A549 (cell line): Measurements from ENCODE around the gene ANKRD6. TPM values are rescaled to one million over a fixed set of nuclear protein-coding genes. Genes with fewer than 3 reads are reported as not detected.

ENCODE experiments used
- ATAC-seq, 2 experiments: fragments of 200-7000 bp in 1 of 2; fragments of >200 bp in 1 of 2; cut with Nextera tagmentation in 1 of 2; cut with Tn5 transposase in 1 of 2; 3 replicates each; pipeline versions ENCODE4 v1.8.0 to v1.9.1; 2018 to 2020; ENCODE audit warnings: mild to moderate bottlenecking in 1 of 2, moderate library complexity in 1 of 2
- CTCF ChIA-PET: fragments of 300-600 bp; sonication (Branson Sonifier 250); formaldehyde crosslinking; extraction: SDS; loops from one replicate; lab custom pipeline; 2021; ENCODE audit warnings: antibody characterized with exemption, inconsistent platforms; lab: Yijun Ruan, JAX
- POLR2A ChIA-PET: fragments of 350-600 bp; formaldehyde crosslinking; extraction: SDS; loops from one replicate; lab custom pipeline; 2021; ENCODE audit warnings: antibody characterized with exemption, inconsistent platforms; lab: Yijun Ruan, JAX
- DNase-seq, 2 experiments: peaks; one replicate each; pipeline versions ENCODE4 v3.0.0 to v3.0.0-alpha.2; 2011 to 2016; ENCODE audit warnings: low read depth in 1 of 2, low spot score in 1 of 2
- FAIRE-seq: peaks from 2 replicates; lab custom pipeline; 2011; peaks lifted over from hg19 to GRCh38; lab: Jason Lieb, UNC
- H3K27ac ChIP-seq, 2 experiments: fragments of >200 bp; sonication (Bioruptor Twin); formaldehyde crosslinking; 3 replicates each; pipeline ENCODE4 v1.5.1; 2016 to 2017
- H3K4me1 ChIP-seq: fragments of >200 bp; sonication (Bioruptor Twin); formaldehyde crosslinking; 3 replicates; pipeline ENCODE4 v1.6.1; 2016
- H3K4me2 ChIP-seq: fragments of >200 bp; sonication (Bioruptor Twin); formaldehyde crosslinking; 3 replicates; pipeline ENCODE4 v1.6.1; 2016
- H3K4me3 ChIP-seq: fragments of >200 bp; sonication (Bioruptor Twin); formaldehyde crosslinking; 3 replicates; pipeline ENCODE4 v1.5.1; 2016
- H3K9me3 ChIP-seq: fragments of >200 bp; sonication (Bioruptor Twin); formaldehyde crosslinking; 3 replicates; pipeline ENCODE4 v1.6.1; 2016
- BCL3 ChIP-seq: fragments of >200 bp; sonication (Bioruptor Twin); formaldehyde crosslinking; IDR thresholded peaks from 3 replicates; pipeline ENCODE4 v1.6.1; 2016
- CHD4 ChIP-seq: fragments of 200-600 bp; sonication (generic); IDR thresholded peaks from 2 replicates; pipeline ENCODE4 v1.6.1; 2016; ENCODE audit warnings: antibody characterized with exemption, mild to moderate bottlenecking, borderline replicate concordance
- CTCF ChIP-seq: fragments of >200 bp; sonication (Bioruptor Twin); formaldehyde crosslinking; IDR thresholded peaks from 3 replicates; pipeline ENCODE4 v1.5.1; 2016
- EP300 ChIP-seq, 2 experiments: fragments of >200 bp; sonication (Bioruptor Twin); formaldehyde crosslinking; IDR thresholded peaks; 2 replicates in 1 of 2; 3 replicates in 1 of 2; pipeline ENCODE4 v1.6.1; 2016 to 2017
- FOSB ChIP-seq: fragments of 250-450 bp; sonication (Bioruptor Pico); IDR thresholded peaks from 2 replicates; pipeline ENCODE4 v1.5.0; 2020; ENCODE audit warnings: mild to moderate bottlenecking, moderate library complexity
- FOSL2 ChIP-seq, 2 experiments: fragments of 450-650 bp in 1 of 2; fragments of >200 bp in 1 of 2; sonication (Bioruptor Twin) in 1 of 2; formaldehyde crosslinking; IDR thresholded peaks; 2 replicates each; pipeline versions ENCODE4 v1.5.0 to v1.6.1; 2016 to 2020; ENCODE audit warnings: mild to moderate bottlenecking in 1 of 2, moderate library complexity in 1 of 2
- FOXS1 ChIP-seq: fragments of 250-450 bp; sonication (Bioruptor Pico); IDR thresholded peaks from 2 replicates; pipeline ENCODE4 v1.5.0; 2020; ENCODE audit warnings: mild to moderate bottlenecking, moderate library complexity
- GATA3 ChIP-seq: IDR thresholded peaks from 2 replicates; pipeline ENCODE4 v1.6.1; 2012; ENCODE audit warnings: borderline replicate concordance
- HDAC2 ChIP-seq: fragments of 200-600 bp; sonication (generic); IDR thresholded peaks from 2 replicates; pipeline ENCODE4 v1.6.1; 2016
- HES2 ChIP-seq: fragments of >200 bp; sonication (Bioruptor Twin); formaldehyde crosslinking; IDR thresholded peaks from 2 replicates; pipeline ENCODE4 v1.6.1; 2016
- HMGXB4 ChIP-seq: fragments of 250-450 bp; sonication (Bioruptor Pico); IDR thresholded peaks from 2 replicates; pipeline ENCODE4 v1.5.0; 2021; ENCODE audit warnings: mild to moderate bottlenecking, moderate library complexity, borderline replicate concordance
- HOXB13 ChIP-seq: fragments of 250-450 bp; sonication (Bioruptor Pico); IDR thresholded peaks from 2 replicates; pipeline ENCODE4 v1.5.0; 2020; ENCODE audit warnings: low read depth, mild to moderate bottlenecking, moderate library complexity
- JUN ChIP-seq, 2 experiments: fragments of >200 bp; sonication (Bioruptor Twin); formaldehyde crosslinking; IDR thresholded peaks; 2 replicates in 1 of 2; 3 replicates in 1 of 2; pipeline ENCODE4 v1.6.1; 2016 to 2017
- JUNB ChIP-seq: fragments of >200 bp; sonication (Bioruptor Twin); formaldehyde crosslinking; IDR thresholded peaks from 2 replicates; pipeline ENCODE4 v1.6.1; 2016
- KDM5A ChIP-seq: fragments of 200-600 bp; sonication (generic); IDR thresholded peaks from 2 replicates; pipeline ENCODE4 v1.6.1; 2016; ENCODE audit warnings: antibody characterized with exemption, mild to moderate bottlenecking
- MAZ ChIP-seq: fragments of 150-350 bp; IDR thresholded peaks from 2 replicates; pipeline ENCODE4 v1.6.1; 2014; ENCODE audit warnings: antibody characterized with exemption, low read depth, low read length, borderline replicate concordance
- MYC ChIP-seq: IDR thresholded peaks from 2 replicates; pipeline ENCODE4 v1.6.1; 2012; ENCODE audit warnings: mild to moderate bottlenecking, inconsistent platforms, low read length, improper control_type of control experiment, borderline replicate concordance
- NFE2L2 ChIP-seq: fragments of 150-350 bp; conservative IDR thresholded peaks from 2 replicates; pipeline ENCODE4 v1.6.1; 2014; ENCODE audit warnings: low read length
- PHF8 ChIP-seq: fragments of 200-600 bp; sonication (generic); IDR thresholded peaks from 2 replicates; pipeline ENCODE4 v1.6.1; 2016; ENCODE audit warnings: low read depth, mild to moderate bottlenecking, antibody characterized with exemption, moderate library complexity, borderline replicate concordance
- RAD21 ChIP-seq, 2 experiments: fragments of >200 bp in 1 of 2; sonication (Bioruptor Twin) in 1 of 2; formaldehyde crosslinking in 1 of 2; IDR thresholded peaks in 1 of 2; conservative IDR thresholded peaks in 1 of 2; 2 replicates in 1 of 2; 3 replicates in 1 of 2; pipeline ENCODE4 v1.6.1; 2012 to 2018; ENCODE audit warnings: inconsistent platforms in 1 of 2
- RCOR1 ChIP-seq: fragments of 150-350 bp; IDR thresholded peaks from 2 replicates; pipeline ENCODE4 v1.6.1; 2014; ENCODE audit warnings: antibody characterized with exemption, low read length, low read depth
- REST ChIP-seq: fragments of 200-600 bp; sonication (generic); IDR thresholded peaks from 2 replicates; pipeline ENCODE4 v1.6.1; 2016; ENCODE audit warnings: antibody characterized with exemption, mild to moderate bottlenecking, moderate library complexity
- RFX5 ChIP-seq: fragments of 450-650 bp; IDR thresholded peaks from 2 replicates; pipeline ENCODE4 v1.7.1; 2014; ENCODE audit warnings: antibody characterized with exemption, mild to moderate bottlenecking, moderate library complexity
- SREBF2 ChIP-seq: fragments of 450-650 bp; IDR thresholded peaks from 2 replicates; pipeline ENCODE4 v1.6.1; 2014; ENCODE audit warnings: mild to moderate bottlenecking, moderate library complexity
- USF2 ChIP-seq: fragments of 450-650 bp; IDR thresholded peaks from 2 replicates; pipeline ENCODE4 v1.6.1; 2014; ENCODE audit warnings: antibody characterized with exemption
- ZC3H11A ChIP-seq: fragments of 450-650 bp; IDR thresholded peaks from 2 replicates; pipeline ENCODE4 v1.6.1; 2014; ENCODE audit warnings: antibody characterized with exemption, mild to moderate bottlenecking
- ZNF302 ChIP-seq: fragments of 250-450 bp; sonication (Bioruptor Pico); IDR thresholded peaks from 2 replicates; pipeline ENCODE4 v1.9.0; 2021; ENCODE audit warnings: inconsistent platforms, mild to moderate bottlenecking, moderate library complexity
- ZSCAN20 ChIP-seq: fragments of 250-450 bp; sonication (Bioruptor Pico); IDR thresholded peaks from 2 replicates; pipeline ENCODE4 v1.8.0; 2022; ENCODE audit warnings: mild to moderate bottlenecking, moderate library complexity
- WGBS: methylation state at CpG from one replicate; pipeline ENCODE4 v1.1.6; 2017; ENCODE audit errors: missing lambda C conversion rate; 5-methylcytosine and 5-hydroxymethylcytosine counted together
- polyA plus RNA-seq, 4 experiments: library from polyadenylated mRNA; depleted of rRNA in 3 of 4; stranded (reverse); fragments of >200 nt; fragmentation: RNase III in 1 of 4; extraction: RNeasy Plus Mini Kit Qiagen cat#74134 plus additional on column Dnase treatment in 1 of 4; gene quantifications; 2 replicates in 3 of 4; 3 replicates in 1 of 4; pipeline ENCODE4 v1.2.3, GENCODE V29; 2011 to 2017

Gene ANKRD6
- polyA plus RNA-seq, 2 of the 4 experiments (the other 2 are of a cell fraction), result 2.2 to 3.6 TPM

- ATAC-seq (no peak), DNase-seq (no peak)
Measured at GRCh38 chr6:89582669-89583325, 149.8 kb downstream of the ANKRD6 start.

GRCh38 chr6:89583559-89583958 lies 150.6 kb downstream of the ANKRD6 start:
- WGBS, result 88% methylated on average over 2 of the region's 2 CpGs
- H3K4me3 ChIP-seq, result no peak overlapping the region
- H3K4me2 ChIP-seq, result no peak overlapping the region
- no peak overlapping the region for H3K27ac ChIP-seq
- TF ChIP-seq ZSCAN20 (CRISPR knock-in tag) (no peak), REST (no peak), CHD4 (no peak), CTCF (no peak), NFE2L2 (no peak), HES2 (no peak), FOSB (no peak), USF2 (no peak), KDM5A (no peak), SREBF2 (no peak), BCL3 (no peak), RAD21 (conservative IDR thresholded peaks at IDR 0.05 in 1 of 2, IDR thresholded peaks at IDR 0.05 in 1 of 2) (no peak), JUN (IDR thresholded peaks at IDR 0.05) (no peak), RFX5 (no peak)
- ChIA-PET CTCF (no interaction called here), POLR2A (no interaction called here)
- no peak for DNase-seq
- no peak for ATAC-seq
- no peak for FAIRE-seq
- no peaks in the 10 kb centered on the region for H3K4me1 ChIP-seq
- H3K9me3 ChIP-seq, result no peaks in the 10 kb centered on the region

More at GRCh38 chr6:89582669-89583325, 149.8 kb downstream of the ANKRD6 start:
- Histone ChIP-seq H3K4me3 (no peak overlapping the region), H3K4me1 (no peaks in the 10 kb centered on the region), H3K9me3 (no peaks in the 10 kb centered on the region), H3K27ac (no peak overlapping the region), H3K4me2 (no peak overlapping the region)
- CTCF ChIA-PET, result no interaction called here
- 50% methylated on average over 4 of the region's 4 CpGs for WGBS
- POLR2A ChIA-PET, result no interaction called here
- TF ChIP-seq JUNB (no peak), EP300 (IDR thresholded peaks at IDR 0.05) (no peak), RFX5 (no peak), ZNF302 (no peak), PHF8 (no peak), MYC (no peak), ZC3H11A (no peak), HDAC2 (no peak), HOXB13 (CRISPR knock-in tag) (no peak), GATA3 (no peak), FOXS1 (CRISPR knock-in tag) (no peak), MAZ (no peak), HMGXB4 (CRISPR knock-in tag) (no peak), SREBF2 (no peak), RCOR1 (no peak), FOSL2 (IDR thresholded peaks at IDR 0.05) (no peak), FOSL2 (CRISPR knock-in tag; IDR thresholded peaks at IDR 0.05) (no peak)
- FAIRE-seq, result no peak
